PC-3 (cell line): ENCODE results near the gene LINGO3. TPM values are rescaled to one million over a fixed set of nuclear protein-coding genes. Genes with fewer than 3 reads are reported as not detected.

Experiments
- ATAC-seq: fragments of 200-7000 bp; cut with Tn5 transposase; 2 replicates; pipeline ENCODE4 v1.9.1; 2020; ENCODE audit warnings: mild to moderate bottlenecking, moderate library complexity
- BruUV-seq: library from RNA; stranded (reverse); fragments of 400-500 nt; replicated peaks from 2 replicates; lab custom pipeline; 2021; lab: Mats Ljungman, UMichigan
- CTCF ChIA-PET: fragments of 300-600 bp; sonication (Branson Sonifier 250); formaldehyde crosslinking; loops from one replicate; lab custom pipeline; 2022; ENCODE audit warnings: antibody characterized with exemption; lab: Charles Lee
- POLR2A ChIA-PET: fragments of 300-600 bp; sonication (Branson Sonifier 250); formaldehyde crosslinking; loops from one replicate; lab custom pipeline; 2022; ENCODE audit warnings: antibody characterized with exemption; ENCODE audit not compliant: unreplicated experiment; lab: Charles Lee
- DNase-seq: peaks from one replicate; pipeline ENCODE4 v3.0.0-alpha.2; 2015
- H2AFZ ChIP-seq: fragments of 300-600 bp; sonication (generic); 2 replicates; pipeline ENCODE4 v1.6.0; 2016; ENCODE audit warnings: antibody characterized with exemption, low read length
- H3F3A ChIP-seq: fragments of 300-600 bp; sonication (generic); one replicate; pipeline ENCODE4 v1.6.0; 2017; ENCODE audit warnings: antibody characterized with exemption, low read length, control low read depth, mild to moderate bottlenecking; ENCODE audit not compliant: unreplicated experiment
- H3K27ac ChIP-seq: fragments of 300-600 bp; sonication (generic); 2 replicates; pipeline ENCODE4 v1.5.1; 2016; ENCODE audit warnings: mild to moderate bottlenecking, low read length
- H3K27me3 ChIP-seq: fragments of 300-600 bp; sonication (generic); 2 replicates; pipeline ENCODE4 v1.6.1; 2016; ENCODE audit warnings: low read length, mixed read lengths
- H3K36me3 ChIP-seq: fragments of 300-600 bp; sonication (generic); 2 replicates; pipeline ENCODE4 v1.6.1; 2016; ENCODE audit warnings: low read depth, mixed run types, low read length, mixed read lengths
- H3K4me1 ChIP-seq: fragments of 300-600 bp; sonication (generic); 2 replicates; pipeline ENCODE4 v1.5.1; 2016; ENCODE audit warnings: low read length; ENCODE audit not compliant: insufficient read depth
- H3K4me2 ChIP-seq: fragments of 300-600 bp; sonication (generic); 2 replicates; pipeline ENCODE4 v1.6.0; 2016; ENCODE audit warnings: low read length
- H3K4me3 ChIP-seq: fragments of 300-600 bp; sonication (generic); 2 replicates; pipeline ENCODE4 v1.5.1; 2016; ENCODE audit warnings: mild to moderate bottlenecking, low read length, mixed read lengths
- H3K79me2 ChIP-seq: fragments of 300-600 bp; sonication (generic); 2 replicates; pipeline ENCODE4 v1.6.1; 2017; ENCODE audit warnings: low read length, mixed read lengths
- H3K9ac ChIP-seq: fragments of 300-600 bp; sonication (generic); 2 replicates; pipeline ENCODE4 v1.6.0; 2016; ENCODE audit warnings: mild to moderate bottlenecking, low read length
- H3K9me2 ChIP-seq: fragments of 300-600 bp; sonication (generic); replicated peaks from 2 replicates; pipeline ENCODE4 v1.6.1; 2016; ENCODE audit warnings: mixed run types, low read length, mixed read lengths
- H3K9me3 ChIP-seq: fragments of 300-600 bp; sonication (generic); 2 replicates; pipeline ENCODE4 v1.6.1; 2016; ENCODE audit warnings: low read length, mixed read lengths
- H4K20me1 ChIP-seq: fragments of 300-600 bp; sonication (generic); 2 replicates; pipeline ENCODE4 v1.6.1; 2016; ENCODE audit warnings: low read length, mixed read lengths
- EZH2 ChIP-seq: fragments of 300-600 bp; sonication (generic); IDR thresholded peaks from one replicate; pipeline ENCODE4 v1.6.1; 2017; ENCODE audit warnings: antibody characterized with exemption, mild to moderate bottlenecking, low read length; ENCODE audit not compliant: unreplicated experiment
- EZH2phosphoT487 ChIP-seq: fragments of 300-600 bp; sonication (generic); IDR thresholded peaks from 2 replicates; pipeline ENCODE4 v1.6.1; 2018; ENCODE audit warnings: mild to moderate bottlenecking, antibody characterized with exemption, low read length, borderline replicate concordance
- intact Hi-C: fragments of 100-400 bp; cut with micrococcal nuclease; formaldehyde crosslinking; loops from 2 replicates; pipeline ENCODE4 v1.9.0; 2023
- total RNA-seq: library from RNA; depleted of rRNA; stranded (reverse); fragments of >200 nt; gene quantifications from 2 replicates; pipeline ENCODE4 v1.2.3, GENCODE V29; 2014
- TF ChIP-seq, protein P1 (sequence below): fragments of 300-600 bp; sonication (generic); conservative IDR thresholded peaks from 2 replicates; pipeline ENCODE4 v1.5.1; 2017; ENCODE audit warnings: antibody characterized with exemption, low read depth, mild to moderate bottlenecking, low read length

The LINGO3 gene
- total RNA-seq, 1 experiment from 2014 or later, result not detected

DNA sequence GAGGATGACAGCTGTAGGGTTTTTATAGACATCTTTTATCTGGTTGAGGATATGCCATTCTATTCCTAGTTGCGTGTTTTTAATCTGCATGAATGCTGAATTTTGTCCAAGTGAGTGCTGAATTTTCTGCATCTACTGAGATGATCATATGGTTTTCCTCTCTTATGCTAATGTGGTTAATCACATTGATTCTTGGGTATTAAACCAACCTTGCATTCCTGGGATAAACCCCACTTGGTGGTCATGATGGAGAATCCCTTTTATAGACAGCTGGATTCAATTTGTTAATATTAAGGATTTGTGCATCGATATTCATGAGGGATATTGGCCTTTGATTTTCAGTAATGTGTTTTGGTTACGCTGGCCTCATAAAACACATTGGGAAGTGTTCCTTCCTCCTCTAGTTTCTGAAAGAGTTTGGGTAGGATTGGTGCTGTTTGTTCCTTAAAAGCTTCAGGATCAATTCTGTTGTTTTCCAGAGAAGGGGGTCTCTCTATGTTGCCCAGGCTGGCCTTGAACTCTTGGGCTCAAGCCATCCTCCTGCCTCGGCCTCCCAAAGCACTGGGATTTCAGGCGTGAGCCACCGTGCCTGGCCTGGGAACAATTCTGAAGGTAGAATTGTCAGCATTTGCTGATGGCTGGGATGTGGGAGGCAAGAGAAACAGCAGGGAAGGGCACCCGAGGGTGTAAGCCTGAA lies 7.3 kb upstream of the LINGO3 start:
- Histone ChIP-seq H2AFZ (no peak overlapping the region), H3K27me3 (no peaks in the 10 kb centered on the region), H3K4me1 (no peaks in the 10 kb centered on the region), H3K27ac (no peak overlapping the region), H3K36me3 (no peaks in the 10 kb centered on the region), H3K4me3 (no peak overlapping the region), H3K79me2 (no peaks in the 10 kb centered on the region), H3K9me3 (no peaks in the 10 kb centered on the region), H3K4me2 (no peak overlapping the region), H4K20me1 (no peaks in the 10 kb centered on the region), H3F3A (no peaks in the 10 kb centered on the region), H3K9ac (no peak overlapping the region), H3K9me2 (no peaks in the 10 kb centered on the region)
- CTCF ChIA-PET, result no interaction called here
- intact Hi-C loops, result loop anchor here (10.0 kb wide), 1 partner anchor 80 kb away; the partner anchor contains the start of genes PLEKHJ1 and SF3A2
- POLR2A ChIA-PET, result no interaction called here
- TF ChIP-seq, protein P1, sequence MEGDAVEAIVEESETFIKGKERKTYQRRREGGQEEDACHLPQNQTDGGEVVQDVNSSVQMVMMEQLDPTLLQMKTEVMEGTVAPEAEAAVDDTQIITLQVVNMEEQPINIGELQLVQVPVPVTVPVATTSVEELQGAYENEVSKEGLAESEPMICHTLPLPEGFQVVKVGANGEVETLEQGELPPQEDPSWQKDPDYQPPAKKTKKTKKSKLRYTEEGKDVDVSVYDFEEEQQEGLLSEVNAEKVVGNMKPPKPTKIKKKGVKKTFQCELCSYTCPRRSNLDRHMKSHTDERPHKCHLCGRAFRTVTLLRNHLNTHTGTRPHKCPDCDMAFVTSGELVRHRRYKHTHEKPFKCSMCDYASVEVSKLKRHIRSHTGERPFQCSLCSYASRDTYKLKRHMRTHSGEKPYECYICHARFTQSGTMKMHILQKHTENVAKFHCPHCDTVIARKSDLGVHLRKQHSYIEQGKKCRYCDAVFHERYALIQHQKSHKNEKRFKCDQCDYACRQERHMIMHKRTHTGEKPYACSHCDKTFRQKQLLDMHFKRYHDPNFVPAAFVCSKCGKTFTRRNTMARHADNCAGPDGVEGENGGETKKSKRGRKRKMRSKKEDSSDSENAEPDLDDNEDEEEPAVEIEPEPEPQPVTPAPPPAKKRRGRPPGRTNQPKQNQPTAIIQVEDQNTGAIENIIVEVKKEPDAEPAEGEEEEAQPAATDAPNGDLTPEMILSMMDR, result no peak
- no peak for TF ChIP-seq EZH2
- TF ChIP-seq EZH2phosphoT487, result no peak
- ATAC-seq (no peak), DNase-seq (no peak)
- BruUV-seq, result no TSS peak

DNA sequence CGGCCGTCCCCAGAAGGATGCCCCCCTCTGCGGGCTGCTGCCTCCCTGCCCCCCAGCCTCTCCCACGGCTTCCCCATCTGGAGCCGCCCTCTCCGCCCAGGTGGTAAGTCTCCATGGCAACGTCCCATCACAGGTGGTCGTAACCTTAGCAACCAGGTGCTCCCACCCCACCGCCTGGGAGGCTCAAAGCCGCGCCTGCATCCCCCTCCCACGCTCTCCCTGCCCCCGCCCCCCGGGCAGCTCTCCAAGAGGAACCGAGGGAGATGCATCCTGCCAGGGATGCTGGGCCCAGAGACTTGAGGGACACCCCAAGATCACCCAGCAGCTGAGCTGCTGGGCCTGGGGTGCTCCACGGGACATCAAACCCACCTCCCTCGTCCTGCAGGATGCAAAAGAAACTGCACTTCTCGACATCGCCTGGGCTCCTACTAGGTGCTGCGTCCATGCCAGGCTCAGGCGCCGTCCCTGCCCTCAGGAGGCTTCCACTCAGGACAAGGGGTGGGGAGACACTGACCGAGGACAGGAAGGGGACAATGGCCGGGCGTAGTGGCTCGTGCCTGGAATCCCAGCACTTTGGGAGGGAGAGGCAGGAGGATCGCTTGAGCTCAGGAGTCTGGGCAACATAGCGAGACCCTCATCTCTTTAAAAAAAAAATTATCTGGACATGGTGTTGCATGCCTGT lies 5.0 kb upstream of the LINGO3 start:
- no peak overlapping the region for H3K9ac ChIP-seq
- no peaks in the 10 kb centered on the region for H3K36me3 ChIP-seq
- BruUV-seq, result no TSS peak
- H3K27me3 ChIP-seq, result no peaks in the 10 kb centered on the region
- H3F3A ChIP-seq, result no peaks in the 10 kb centered on the region
- H3K9me3 ChIP-seq, result no peaks in the 10 kb centered on the region
- no peaks in the 10 kb centered on the region for H3K4me1 ChIP-seq
- no peak overlapping the region for H3K4me2 ChIP-seq
- DNase-seq, result no peak
- H3K4me3 ChIP-seq, result no peak overlapping the region
- no peak for TF ChIP-seq EZH2phosphoT487
- TF ChIP-seq, protein P1, result no peak
- no peak for TF ChIP-seq EZH2
- no peak overlapping the region for H3K27ac ChIP-seq
- ATAC-seq, result no peak
- H3K79me2 ChIP-seq, result no peaks in the 10 kb centered on the region
- POLR2A ChIA-PET, result no interaction called here
- CTCF ChIA-PET, result no interaction called here
- H3K9me2 ChIP-seq, result no peaks in the 10 kb centered on the region
- intact Hi-C loops, result loop anchor here (10.0 kb wide), 1 partner anchor 78 kb away; the partner anchor contains the start of genes PLEKHJ1 and SF3A2
- H4K20me1 ChIP-seq, result no peaks in the 10 kb centered on the region
- no peak overlapping the region for H2AFZ ChIP-seq

DNA sequence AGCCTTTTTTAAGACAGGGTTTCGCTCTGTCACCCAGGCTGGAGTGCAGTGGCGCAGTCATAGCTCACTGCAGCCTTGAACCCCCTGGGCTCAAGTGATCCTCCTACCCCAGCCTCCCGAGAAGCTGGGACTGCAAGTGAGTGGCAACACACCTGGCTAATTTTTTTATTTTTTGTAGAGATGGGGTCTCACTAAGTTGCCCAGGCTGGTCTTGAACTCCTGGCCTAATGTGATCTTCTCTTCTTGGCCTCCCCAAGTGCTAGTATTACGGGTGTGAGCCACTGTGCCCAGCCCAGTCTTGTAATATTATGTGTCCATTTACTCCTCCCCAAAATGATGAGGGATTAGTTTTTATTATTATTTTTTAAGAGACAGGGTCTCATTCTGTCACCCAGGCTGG lies 3.1 kb upstream of the LINGO3 start:
- H2AFZ ChIP-seq, result no peak overlapping the region
- no TSS peak for BruUV-seq
- H3K9me3 ChIP-seq, result no peaks in the 10 kb centered on the region
- intact Hi-C loops, result loop anchor here (10.0 kb wide), 1 partner anchor 76 kb away; the partner anchor contains the start of genes PLEKHJ1 and SF3A2
- ChIA-PET CTCF (no interaction called here), POLR2A (no interaction called here)
- no peak for ATAC-seq
- H3K4me2 ChIP-seq, result no peak overlapping the region
- no peak for DNase-seq
- H3F3A ChIP-seq, result no peaks in the 10 kb centered on the region
- H3K4me3 ChIP-seq, result no peak overlapping the region
- no peak overlapping the region for H3K27ac ChIP-seq
- no peaks in the 10 kb centered on the region for H3K9me2 ChIP-seq
- no peaks in the 10 kb centered on the region for H3K4me1 ChIP-seq
- no peak overlapping the region for H3K9ac ChIP-seq
- no peaks in the 10 kb centered on the region for H4K20me1 ChIP-seq
- no peaks in the 10 kb centered on the region for H3K36me3 ChIP-seq
- no peaks in the 10 kb centered on the region for H3K79me2 ChIP-seq
- no peaks in the 10 kb centered on the region for H3K27me3 ChIP-seq
- TF ChIP-seq, protein P1, result no peak
- TF ChIP-seq EZH2 (no peak), EZH2phosphoT487 (no peak)
